Chondrocyte (in vitro differentiated cells): ENCODE data around the gene DYNLRB1. TPM values are rescaled to one million over a fixed set of nuclear protein-coding genes. Genes with fewer than 3 reads are reported as not detected.

Source experiments
- DNase-seq: peaks from one replicate; pipeline ENCODE4 v3.0.0; 2021; ENCODE audit warnings: mixed read lengths, low spot score
- H3K27ac Mint-ChIP-seq: one replicate; pipeline ENCODE4 v1.8.0; 2021; ENCODE audit warnings: mild to moderate bottlenecking, moderate library complexity, mixed read lengths; ENCODE audit not compliant: unreplicated experiment
- H3K27me3 Mint-ChIP-seq: 2 replicates; pipeline ENCODE4 v1.8.0; 2021; ENCODE audit warnings: low read depth, mixed read lengths
- H3K36me3 Mint-ChIP-seq: 2 replicates; pipeline ENCODE4 v1.8.0; 2021; ENCODE audit warnings: low read depth, mixed read lengths
- H3K4me1 Mint-ChIP-seq: 2 replicates; pipeline ENCODE4 v1.8.0; 2021; ENCODE audit warnings: low read depth, mild to moderate bottlenecking, mixed read lengths
- H3K4me3 Mint-ChIP-seq: one replicate; pipeline ENCODE4 v1.8.0; 2021; ENCODE audit warnings: mild to moderate bottlenecking, moderate library complexity, mixed read lengths; ENCODE audit not compliant: unreplicated experiment
- H3K9me3 Mint-ChIP-seq: 2 replicates; pipeline ENCODE4 v1.8.0; 2021; ENCODE audit warnings: low read depth, mixed read lengths
- CTCF ChIP-seq: fragments of 200-600 bp; sonication (generic); IDR thresholded peaks from 2 replicates; pipeline ENCODE4 v1.5.0; 2021; ENCODE audit warnings: antibody characterized with exemption, mild to moderate bottlenecking, moderate library complexity
- total RNA-seq: library from RNA; stranded (reverse); gene quantifications from 3 replicates; pipeline ENCODE4 v1.2.1, GENCODE V29; 2021

DYNLRB1 gene
- total RNA-seq, 1 donor from 2014 or later: 199 TPM

- Mint-ChIP-seq H3K9me3 (no peaks in the 10 kb centered on the region), H3K4me3 (no peak overlapping the region), H3K36me3 (peaks cover 16% of the 10 kb centered on the region), H3K27me3 (no peaks in the 10 kb centered on the region), H3K27ac (no peak overlapping the region), H3K4me1 (peaks cover 4% of the 10 kb centered on the region)
- TF ChIP-seq CTCF: no peak
- DNase-seq: no peak
Measured at GRCh38 chr20:34573541-34574300, 57.5 kb downstream of the DYNLRB1 start.

GRCh38 chr20:34574426-34574825 is 58.2 kb downstream of the DYNLRB1 start:
- Mint-ChIP-seq H3K27ac (no peak overlapping the region), H3K4me1 (peaks cover 8% of the 10 kb centered on the region), H3K9me3 (no peaks in the 10 kb centered on the region), H3K36me3 (peaks cover 16% of the 10 kb centered on the region), H3K4me3 (no peak overlapping the region), H3K27me3 (no peaks in the 10 kb centered on the region)
- DNase-seq: no peak
- TF ChIP-seq CTCF: no peak

- Mint-ChIP-seq H3K4me3 (no peak overlapping the region), H3K4me1 (peaks cover 13% of the 10 kb centered on the region), H3K27ac (no peak overlapping the region), H3K36me3 (peaks cover 16% of the 10 kb centered on the region), H3K9me3 (no peaks in the 10 kb centered on the region), H3K27me3 (no peaks in the 10 kb centered on the region)
- TF ChIP-seq CTCF: no peak
- DNase-seq: no peak
Measured at GRCh38 chr20:34574861-34575260, 58.6 kb downstream of the DYNLRB1 start.

- no peaks in the 10 kb centered on the region for H3K27me3 Mint-ChIP-seq
- H3K27ac Mint-ChIP-seq: no peak overlapping the region
- no peak overlapping the region for H3K4me3 Mint-ChIP-seq
- no peak for TF ChIP-seq CTCF
- no peak for DNase-seq
- H3K36me3 Mint-ChIP-seq: peaks cover 13% of the 10 kb centered on the region
- H3K9me3 Mint-ChIP-seq: no peaks in the 10 kb centered on the region
- H3K4me1 Mint-ChIP-seq: peaks cover 13% of the 10 kb centered on the region
Measured at GRCh38 chr20:34575271-34575670, 59.0 kb downstream of the DYNLRB1 start.

GRCh38 chr20:34575756-34576155 is 59.5 kb downstream of the DYNLRB1 start:
- no peak overlapping the region for H3K4me3 Mint-ChIP-seq
- H3K9me3 Mint-ChIP-seq: no peaks in the 10 kb centered on the region
- no peaks in the 10 kb centered on the region for H3K27me3 Mint-ChIP-seq
- H3K36me3 Mint-ChIP-seq: peaks cover 13% of the 10 kb centered on the region
- no peak for TF ChIP-seq CTCF
- H3K27ac Mint-ChIP-seq: no peak overlapping the region
- H3K4me1 Mint-ChIP-seq: peaks cover 13% of the 10 kb centered on the region
- no peak for DNase-seq
